Fibroblast of skin of back (primary cell): ENCODE measurements around the gene RAMACL.
"Not testable (repeated sequence)": the region's sequence is repeated elsewhere in the genome, so short reads cannot be mapped to it uniquely, and the experiment has no call there.

Experiments
- DNase-seq: peaks from one replicate; pipeline ENCODE4 v3.0.0-alpha.2; 2013

Gene RAMACL

DNA sequence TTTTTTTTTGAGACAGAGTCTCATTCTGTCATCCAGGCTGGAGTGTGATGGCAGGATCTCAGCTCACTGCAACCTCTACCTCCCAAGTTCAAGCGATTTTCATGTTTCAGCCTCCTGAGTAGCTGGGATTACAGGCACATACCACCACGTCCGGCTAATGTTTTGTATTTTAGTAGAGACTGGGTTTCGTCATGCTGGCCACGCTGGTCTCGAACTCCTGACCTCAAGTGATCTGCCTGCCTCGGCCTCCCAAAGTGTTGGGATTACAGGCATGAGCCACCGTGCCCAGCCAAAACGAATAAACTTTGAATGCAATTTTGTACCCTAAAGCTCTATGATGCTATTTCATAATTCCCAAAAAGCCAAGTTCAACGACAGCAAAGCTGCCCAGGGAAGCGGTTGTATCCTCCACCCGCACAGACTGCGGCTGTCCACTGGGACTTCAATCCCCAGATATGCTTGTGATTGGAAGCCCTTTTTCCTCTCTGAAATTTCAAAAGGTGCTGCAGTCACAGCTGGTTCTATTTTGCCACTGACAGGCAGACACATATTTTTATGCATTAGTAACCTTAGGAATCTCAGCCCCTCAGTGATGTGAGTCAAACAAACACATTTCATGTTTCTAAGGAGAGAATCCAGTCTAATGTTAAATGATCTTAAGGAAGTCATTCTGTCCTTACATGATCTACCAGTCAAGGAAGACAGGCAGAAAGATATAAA, 8.7 kb upstream of the RAMACL start:
- DNase-seq: peak; percentile 96

- DNase-seq: peak; percentile 80
Observed at GRCh38 chr6:166592821-166593220, 6.3 kb upstream of the RAMACL start.

DNA sequence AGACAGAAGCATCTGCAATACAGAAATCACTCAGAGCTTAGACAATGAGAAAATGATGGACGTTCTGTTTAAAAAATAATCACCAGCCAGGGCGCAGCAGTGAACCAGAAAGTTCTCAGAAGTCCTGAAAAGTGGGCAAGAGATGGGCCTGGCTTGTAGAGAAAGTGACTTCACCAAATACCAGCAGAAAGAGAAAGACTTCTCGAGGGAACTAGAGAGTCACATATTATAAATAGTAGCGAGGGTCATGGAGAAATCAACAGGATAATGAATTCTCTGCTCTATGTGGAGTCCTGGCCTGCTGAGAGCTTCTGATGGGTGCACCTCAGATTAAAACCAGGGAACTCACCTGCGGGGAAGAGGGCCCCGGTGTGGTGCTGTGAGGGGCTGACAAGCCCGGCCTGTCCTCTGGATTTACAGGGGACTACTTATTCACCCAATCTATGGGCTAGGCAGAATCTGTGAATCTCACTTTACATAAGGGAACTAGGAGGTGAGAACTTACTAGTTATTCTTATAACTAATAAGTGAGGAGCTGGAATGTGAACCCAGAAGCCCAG, 5.6 kb upstream of the RAMACL start:
- peak; percentile 72 for DNase-seq

DNA sequence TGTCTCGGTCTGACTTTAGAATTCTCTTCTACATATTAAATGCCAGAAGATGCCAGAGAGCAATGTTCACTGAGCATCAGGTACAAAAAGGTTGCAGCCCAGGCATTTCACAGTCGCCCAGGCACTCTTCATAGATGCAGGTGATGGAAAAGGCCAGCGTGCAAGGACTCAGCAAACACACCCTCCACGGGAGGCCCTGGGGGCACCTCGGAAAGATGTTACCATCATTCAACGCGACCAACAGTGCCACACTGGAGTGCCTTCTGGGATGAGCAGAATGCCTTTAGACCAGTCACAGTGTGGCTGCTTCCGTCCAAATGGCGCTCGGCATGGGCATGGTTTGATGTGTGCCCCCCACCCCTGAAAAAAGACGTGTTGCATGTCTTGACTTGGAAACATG, 4.5 kb upstream of the RAMACL start:
- DNase-seq: no peak

DNA sequence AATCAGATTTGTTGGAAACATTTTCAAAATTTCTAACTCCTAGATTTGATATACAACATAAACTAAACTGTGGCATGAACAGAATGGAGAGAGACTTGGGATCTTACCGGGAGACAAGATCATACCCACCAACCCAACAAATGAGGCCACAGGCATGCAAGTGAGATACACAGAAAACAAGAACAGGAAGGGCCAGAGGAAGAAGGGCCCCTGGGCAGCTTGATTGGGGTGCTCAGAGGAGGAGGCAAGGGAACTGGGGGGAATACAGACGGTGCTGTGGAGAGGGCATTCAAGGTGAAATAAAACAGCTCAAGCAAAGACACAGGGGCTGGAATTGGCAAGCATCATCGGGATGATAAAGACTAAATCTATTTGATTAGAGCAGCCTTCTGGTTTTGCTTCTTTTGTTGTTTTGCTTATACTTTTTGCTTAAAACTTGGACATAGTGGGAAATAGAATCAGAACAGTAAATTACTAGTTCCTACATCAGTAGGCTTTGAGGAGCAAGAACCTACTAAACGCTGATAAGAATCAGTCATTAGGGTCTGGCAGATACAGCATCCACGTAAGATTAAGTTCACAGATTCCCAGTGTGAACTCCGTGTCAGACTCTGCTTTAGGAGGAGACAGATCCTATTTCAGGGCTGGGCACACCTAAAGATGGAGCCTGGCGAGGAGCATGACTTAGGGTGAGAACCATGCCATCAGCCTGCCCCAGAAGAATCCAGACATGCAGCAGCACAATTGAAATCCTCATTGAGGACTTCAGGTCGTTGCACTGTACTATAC, 3.5 kb upstream of the RAMACL start:
- no peak for DNase-seq

DNA sequence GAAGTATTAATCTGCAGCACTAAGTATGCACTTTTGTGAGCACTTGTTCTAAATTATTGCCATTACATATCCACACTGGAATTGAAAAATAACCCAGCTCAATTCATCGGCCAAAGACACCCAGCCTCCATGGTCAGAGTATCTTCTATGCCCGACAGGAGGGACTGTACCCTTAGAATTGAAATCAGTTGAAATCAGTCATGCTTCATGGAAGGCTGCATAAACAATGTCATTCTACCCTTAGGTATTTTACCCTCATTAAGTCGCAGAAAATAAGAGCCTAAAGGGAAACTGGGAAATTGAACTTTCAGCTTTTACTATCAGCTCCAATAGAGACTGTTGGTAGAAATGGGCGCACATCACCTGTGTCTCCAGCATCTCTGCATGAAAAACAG, 2.9 kb upstream of the RAMACL start:
- DNase-seq: no peak

DNA sequence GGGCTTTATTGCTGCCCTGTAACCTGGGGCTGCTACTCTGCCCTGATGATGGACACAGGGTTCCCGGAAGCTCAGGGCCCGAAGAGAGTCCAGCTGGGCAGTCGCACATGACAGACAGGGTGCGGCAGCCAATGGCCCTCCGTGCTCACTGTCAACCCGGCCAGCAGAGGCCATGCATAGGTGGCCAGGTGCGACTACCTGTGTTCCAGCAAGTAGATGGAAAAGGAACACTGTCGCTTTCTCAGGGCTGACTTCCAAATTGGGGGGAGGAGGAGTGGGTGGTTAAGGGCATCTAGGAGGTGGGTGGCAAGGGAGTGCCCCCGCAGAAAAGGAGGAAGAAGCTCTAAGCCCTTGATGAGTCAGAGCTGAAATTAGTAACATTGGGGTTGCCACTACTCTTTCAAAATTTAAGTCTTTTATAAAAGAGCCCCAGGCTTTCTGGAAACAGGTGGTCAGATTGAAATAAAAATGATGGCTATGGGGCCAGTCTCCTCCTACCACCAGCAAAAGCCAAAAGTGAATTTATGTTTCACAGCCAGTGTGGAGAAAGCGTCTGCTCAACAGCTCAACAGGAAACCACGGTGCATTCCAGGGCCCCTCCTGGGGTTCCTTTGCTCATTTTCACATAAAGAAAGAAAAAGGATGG, 2.3 kb upstream of the RAMACL start:
- peak; percentile 82 for DNase-seq

GRCh38 chr6:166587631-166588413, 1.3 kb upstream of the RAMACL start:
- no peak for DNase-seq

GRCh38 chr6:166584853-166585429, 1.5 kb downstream of the RAMACL start:
- DNase-seq: peak; percentile 79

- peak; percentile 69 for DNase-seq
Observed at GRCh38 chr6:166584155-166584554, 2.3 kb downstream of the RAMACL start.

GRCh38 chr6:166583230-166583965, 3.1 kb downstream of the RAMACL start:
- no peak for DNase-seq

DNA sequence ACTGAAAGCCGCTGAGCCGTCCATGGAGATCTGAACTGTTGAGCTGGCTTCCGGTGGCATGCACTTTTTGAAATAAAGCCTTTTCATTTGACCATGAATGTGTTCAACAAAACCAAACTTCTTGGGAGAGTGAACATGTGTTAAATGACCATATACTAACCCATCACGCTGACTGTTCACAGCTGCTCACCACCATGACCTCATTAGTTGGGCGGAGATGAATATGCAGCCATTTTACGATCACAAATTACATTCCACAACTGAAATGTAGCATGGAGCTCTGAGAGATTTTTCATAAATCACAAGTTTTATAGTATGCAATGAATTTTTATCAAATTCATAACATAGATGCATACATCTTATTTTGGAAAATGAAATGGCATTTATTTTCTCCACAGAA, 4.2 kb downstream of the RAMACL start:
- no peak for DNase-seq

DNA sequence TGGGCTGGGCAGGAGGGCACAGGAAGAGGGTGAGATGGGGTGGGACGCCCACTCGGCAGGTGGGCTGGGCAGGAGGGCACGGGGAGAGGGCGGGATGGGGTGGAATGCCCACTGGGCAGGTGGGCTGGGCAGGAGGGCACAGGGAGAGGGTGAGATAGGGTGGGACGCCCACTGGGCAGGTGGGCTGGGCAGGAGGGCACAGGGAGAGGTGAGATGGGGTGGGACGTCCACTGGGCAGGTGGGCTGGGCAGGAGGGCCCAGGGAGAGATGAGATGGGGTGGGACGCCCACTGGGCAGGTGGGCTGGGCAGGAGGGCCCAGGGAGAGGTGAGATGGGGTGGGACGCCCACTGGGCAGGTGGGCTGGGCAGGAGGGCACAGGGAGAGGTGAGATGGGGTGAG, 4.7 kb downstream of the RAMACL start:
- DNase-seq: not testable (repeated sequence)

DNA sequence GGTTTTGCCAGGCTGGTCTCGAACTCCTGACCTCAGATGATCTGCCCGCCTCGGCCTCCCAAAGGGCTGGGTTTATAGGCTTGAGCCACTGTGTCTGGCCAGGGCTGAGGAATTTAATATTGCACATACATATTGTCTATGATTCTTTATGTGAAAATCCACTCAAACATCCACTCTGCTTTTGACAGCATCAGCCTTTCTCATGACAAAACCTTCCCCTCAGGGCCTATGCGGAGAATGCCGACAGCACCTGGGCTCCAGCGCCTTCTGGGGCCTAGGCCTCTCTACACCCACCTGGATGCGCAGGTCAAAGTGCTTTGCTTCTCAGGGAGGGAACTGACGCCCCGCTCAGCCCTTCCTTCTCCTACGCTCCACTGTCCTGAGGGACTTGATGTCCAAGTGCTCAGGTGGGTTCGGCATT, 5.4 kb downstream of the RAMACL start:
- DNase-seq: no peak

GRCh38 chr6:166580076-166581050, 6.1 kb downstream of the RAMACL start:
- DNase-seq: peak; percentile 61

- DNase-seq: no peak
Observed at GRCh38 chr6:166579237-166579850, 7.1 kb downstream of the RAMACL start.

DNA sequence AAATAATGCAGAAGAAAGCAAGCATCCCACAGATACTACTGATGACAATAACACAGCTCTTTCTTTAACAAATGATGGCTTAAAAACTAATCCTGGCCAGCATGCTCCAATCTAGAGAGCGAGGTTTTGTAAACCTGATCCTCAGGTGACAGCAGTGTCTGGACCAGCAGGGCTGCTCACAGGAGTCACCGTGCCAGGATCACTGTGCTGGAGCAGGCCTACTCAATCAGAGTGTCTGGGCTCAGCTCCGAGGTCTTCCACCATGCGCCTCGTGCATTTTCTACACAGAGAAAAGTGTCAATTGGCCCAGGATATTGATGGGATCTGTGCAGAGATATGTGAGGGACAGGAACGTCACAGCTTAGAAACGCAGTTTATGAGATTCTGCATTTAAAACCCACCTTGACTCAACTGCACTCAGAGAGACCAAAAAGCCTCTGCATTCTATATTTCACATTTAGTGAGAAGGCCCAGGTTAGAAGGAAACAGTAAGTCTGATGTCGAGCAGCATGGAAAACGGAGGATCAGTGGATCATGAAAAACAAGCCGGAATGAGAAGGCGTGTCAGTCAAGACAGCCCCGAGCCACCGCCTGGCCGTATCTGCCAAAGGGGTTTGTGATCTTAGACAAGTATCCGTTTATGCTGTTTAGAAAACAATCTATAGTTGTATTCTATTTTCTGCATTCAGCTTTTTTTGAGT, 7.8 kb downstream of the RAMACL start:
- no peak for DNase-seq

- DNase-seq: no peak
Observed at GRCh38 chr6:166575205-166575604, 11.3 kb downstream of the RAMACL start.
